Upper lobe of right lung (tissue), 1 donor: ENCODE measurements around the gene CCDC167. TPM values are rescaled to one million over a fixed set of nuclear protein-coding genes. Genes with fewer than 3 reads are reported as not detected.

ENCODE experiments used
- ATAC-seq: fragments of 200-7000 bp; cut with Tn5 transposase; one replicate; pipeline ENCODE4 v1.9.1; 2020; ENCODE audit warnings: mild to moderate bottlenecking, moderate library complexity
- DNase-seq: peaks from one replicate; pipeline ENCODE4 v3.0.0-alpha.2; 2020
- H3K27ac ChIP-seq: fragments of 200-600 bp; one replicate; pipeline ENCODE4 v1.8.0; 2022
- H3K27me3 ChIP-seq: fragments of 200-600 bp; one replicate; pipeline ENCODE4 v1.8.0; 2022; ENCODE audit warnings: mild to moderate bottlenecking
- H3K36me3 ChIP-seq: fragments of 200-600 bp; one replicate; pipeline ENCODE4 v1.8.0; 2022
- H3K4me1 ChIP-seq: fragments of 200-600 bp; one replicate; pipeline ENCODE4 v1.8.0; 2022
- H3K4me3 ChIP-seq: fragments of 200-600 bp; one replicate; pipeline ENCODE4 v1.8.0; 2022; ENCODE audit warnings: mild to moderate bottlenecking
- H3K9me3 ChIP-seq: fragments of 200-600 bp; one replicate; pipeline ENCODE4 v1.8.0; 2022
- CTCF ChIP-seq: fragments of 200-600 bp; IDR thresholded peaks from one replicate; pipeline ENCODE4 v1.8.0; 2022; ENCODE audit warnings: antibody characterized with exemption
- intact Hi-C: fragments of 100-400 bp; cut with DNase I; formaldehyde crosslinking; loops from one replicate; pipeline ENCODE4 v1.11.0; 2022
- total RNA-seq: library from RNA; stranded (reverse); fragmentation: NEBNext Ultra II Directional; extraction: Animal tissue kit (Norgen Biotek cat#: 25700); gene quantifications from one replicate; pipeline ENCODE4 v1.2.1, GENCODE V29; 2021
- donor health status: DM: no; HTN: yes; CAD: no; lungs with severe emphysema.

Gene CCDC167
- total RNA-seq, 1 donor from 2014 or later = 12.9 TPM

- H3K36me3 ChIP-seq = no peaks in the 10 kb centered on the region
- H3K27ac ChIP-seq = no peak overlapping the region
- no peak for TF ChIP-seq CTCF
- H3K27me3 ChIP-seq = peaks cover 21% of the 10 kb centered on the region
- H3K4me1 ChIP-seq = no peaks in the 10 kb centered on the region
- H3K9me3 ChIP-seq = no peaks in the 10 kb centered on the region
- ATAC-seq = no peak
- no peak overlapping the region for H3K4me3 ChIP-seq
- intact Hi-C loops = no loop called here
- DNase-seq = no peak
Measured at GRCh38 chr6:37513576-37513975, 13.9 kb upstream of the CCDC167 start.

- ATAC-seq = no peak
- intact Hi-C loops = no loop called here
- H3K9me3 ChIP-seq = no peaks in the 10 kb centered on the region
Measured at GRCh38 chr6:37513155-37513554, 13.5 kb upstream of the CCDC167 start.

GRCh38 chr6:37512400-37513011 is 12.8 kb upstream of the CCDC167 start:
- no peak for ATAC-seq
- Histone ChIP-seq H3K9me3 (no peaks in the 10 kb centered on the region), H3K27ac (no peak overlapping the region), H3K4me3 (no peak overlapping the region), H3K36me3 (no peaks in the 10 kb centered on the region), H3K27me3 (peaks cover 21% of the 10 kb centered on the region), H3K4me1 (no peaks in the 10 kb centered on the region)
- no peak for TF ChIP-seq CTCF
- intact Hi-C loops = no loop called here
- no peak for DNase-seq

More at GRCh38 chr6:37513155-37513554, 13.5 kb upstream of the CCDC167 start:
- Histone ChIP-seq H3K4me1 (no peaks in the 10 kb centered on the region), H3K27me3 (peaks cover 21% of the 10 kb centered on the region), H3K27ac (no peak overlapping the region), H3K4me3 (no peak overlapping the region), H3K36me3 (no peaks in the 10 kb centered on the region)
- no peak for TF ChIP-seq CTCF
- DNase-seq = no peak

GRCh38 chr6:37511910-37512399 is 12.3 kb upstream of the CCDC167 start:
- no peak for TF ChIP-seq CTCF
- Histone ChIP-seq H3K36me3 (no peaks in the 10 kb centered on the region), H3K27ac (no peak overlapping the region), H3K9me3 (no peaks in the 10 kb centered on the region), H3K4me1 (no peaks in the 10 kb centered on the region), H3K4me3 (no peak overlapping the region), H3K27me3 (peaks cover 21% of the 10 kb centered on the region)
- intact Hi-C loops = no loop called here
- DNase-seq = no peak
- no peak for ATAC-seq

- H3K4me1 ChIP-seq = no peaks in the 10 kb centered on the region
- no peak overlapping the region for H3K4me3 ChIP-seq
- H3K9me3 ChIP-seq = no peaks in the 10 kb centered on the region
- no peak for TF ChIP-seq CTCF
- peaks cover 21% of the 10 kb centered on the region for H3K27me3 ChIP-seq
- DNase-seq (no peak), ATAC-seq (no peak)
- intact Hi-C loops = no loop called here
- H3K36me3 ChIP-seq = no peaks in the 10 kb centered on the region
- H3K27ac ChIP-seq = no peak overlapping the region
Measured at GRCh38 chr6:37511201-37511600, 11.5 kb upstream of the CCDC167 start.
